Parathyroid adenoma (tissue), 2 donors: ENCODE measurements around the gene SUV39H2.

Experiments
- H2AFZ ChIP-seq: fragments of 300-600 bp; sonication (generic); one replicate; pipeline ENCODE4 v1.7.0; 2017; ENCODE audit warnings: antibody characterized with exemption, mild to moderate bottlenecking
- H3K27ac ChIP-seq: fragments of 300-600 bp; sonication (generic); one replicate; pipeline ENCODE4 v1.7.0; 2017
- H3K27me3 ChIP-seq: fragments of 300-600 bp; sonication (generic); one replicate; pipeline ENCODE4 v1.7.0; 2017; ENCODE audit warnings: low read length; ENCODE audit not compliant: control insufficient read depth, insufficient read depth
- H3K36me3 ChIP-seq: fragments of 300-600 bp; sonication (generic); one replicate; pipeline ENCODE4 v1.7.0; 2017; ENCODE audit warnings: low read length; ENCODE audit not compliant: control insufficient read depth, insufficient read depth
- H3K4me1 ChIP-seq: fragments of 300-600 bp; sonication (generic); one replicate; pipeline ENCODE4 v1.7.0; 2017; ENCODE audit warnings: control low read depth
- H3K4me2 ChIP-seq: fragments of 300-600 bp; sonication (generic); one replicate; pipeline ENCODE4 v1.7.0; 2017; ENCODE audit warnings: low read length
- H3K4me3 ChIP-seq: fragments of 300-600 bp; sonication (generic); one replicate; pipeline ENCODE4 v1.7.0; 2017; ENCODE audit warnings: low read depth, low read length
- H3K79me2 ChIP-seq: fragments of 300-600 bp; sonication (generic); one replicate; pipeline ENCODE4 v1.7.0; 2017; ENCODE audit warnings: control low read depth
- H3K9ac ChIP-seq: fragments of 300-600 bp; sonication (generic); one replicate; pipeline ENCODE4 v1.7.0; 2017; ENCODE audit warnings: mild to moderate bottlenecking
- H3K9me3 ChIP-seq: fragments of 300-600 bp; sonication (generic); one replicate; pipeline ENCODE4 v1.7.0; 2017; ENCODE audit warnings: low read length; ENCODE audit not compliant: control insufficient read depth
- CTCF ChIP-seq: fragments of 300-600 bp; sonication (generic); IDR thresholded peaks from one replicate; pipeline ENCODE4 v1.7.0; 2017; ENCODE audit warnings: antibody characterized with exemption, mild to moderate bottlenecking
- donor health status: primary hyperparathyroidism.

The SUV39H2 gene

GRCh38 chr10:14837757-14838581, 40.7 kb upstream of the SUV39H2 start, which contains the start of the genes CDNF, HSPA14 and MSANTD7:
CDNF (minus strand) TSS chr10:14838037; CDS start chr10:14837946, 91 bp downstream.
HSPA14 (plus strand) TSS chr10:14838306; CDS start chr10:14838403, 97 bp downstream.
MSANTD7 (plus strand) TSS chr10:14838306; CDS start chr10:14842285, 3,979 bp downstream.
- Histone ChIP-seq H3K27ac (peak within 1 kb of the TSS; percentile 96), H3K4me1 (peaks cover 15% of the 10 kb centered on the region), H2AFZ (peak within 1 kb of the TSS; percentile 96), H3K4me3 (peak within 1 kb of the TSS; percentile 72), H3K36me3 (no peaks in the 10 kb centered on the region), H3K27me3 (no peaks in the 10 kb centered on the region), H3K9me3 (no peaks in the 10 kb centered on the region), H3K4me2 (peak within 1 kb of the TSS; percentile 86), H3K79me2 (peaks cover 13% of the 10 kb centered on the region), H3K9ac (peak within 1 kb of the TSS; percentile 84)
- no peak for TF ChIP-seq CTCF

GRCh38 chr10:14838582-14839304, 39.9 kb upstream of the SUV39H2 start:
- Histone ChIP-seq H3K36me3 (no peaks in the 10 kb centered on the region), H3K4me2 (peak overlapping the region; percentile 86), H3K27ac (peak overlapping the region; percentile 96), H3K4me1 (peaks cover 15% of the 10 kb centered on the region), H3K27me3 (no peaks in the 10 kb centered on the region), H3K4me3 (peak overlapping the region; percentile 72), H3K9ac (peak overlapping the region; percentile 84), H3K9me3 (no peaks in the 10 kb centered on the region), H2AFZ (peak overlapping the region; percentile 96), H3K79me2 (peaks cover 13% of the 10 kb centered on the region)
- no peak for TF ChIP-seq CTCF

- peaks cover 13% of the 10 kb centered on the region for H3K79me2 ChIP-seq
- no peak overlapping the region for H3K9ac ChIP-seq
- peaks cover 14% of the 10 kb centered on the region for H3K4me1 ChIP-seq
- peak overlapping the region; percentile 86 for H3K4me2 ChIP-seq
- TF ChIP-seq CTCF, result no peak
- H2AFZ ChIP-seq, result no peak overlapping the region
- H3K4me3 ChIP-seq, result peak overlapping the region; percentile 72
- H3K27me3 ChIP-seq, result no peaks in the 10 kb centered on the region
- no peak overlapping the region for H3K27ac ChIP-seq
- no peaks in the 10 kb centered on the region for H3K36me3 ChIP-seq
- H3K9me3 ChIP-seq, result no peaks in the 10 kb centered on the region
Observed at GRCh38 chr10:14839305-14839695, 39.4 kb upstream of the SUV39H2 start.

DNA sequence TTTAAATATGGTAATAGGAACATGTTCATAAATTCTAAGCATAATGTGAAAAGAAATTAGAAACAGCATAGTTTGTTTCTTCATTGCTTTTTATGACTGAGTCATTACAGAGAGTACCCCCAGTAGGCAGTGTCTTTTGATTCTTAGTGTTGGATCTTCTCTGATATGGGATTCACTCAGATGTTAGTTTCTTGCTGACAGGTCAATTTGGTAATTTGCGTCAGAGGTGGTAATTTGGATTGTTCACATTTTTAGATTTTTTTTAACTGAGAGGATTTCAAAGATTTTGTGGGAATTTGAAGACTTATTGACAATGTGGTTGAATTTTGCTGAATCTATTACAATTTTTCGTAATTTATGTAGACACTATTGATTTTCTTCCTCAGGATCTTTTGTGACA, 38.5 kb upstream of the SUV39H2 start:
- Histone ChIP-seq H3K27me3 (no peaks in the 10 kb centered on the region), H3K4me3 (no peak overlapping the region), H3K79me2 (peaks cover 13% of the 10 kb centered on the region), H3K9me3 (no peaks in the 10 kb centered on the region), H3K36me3 (no peaks in the 10 kb centered on the region), H3K4me1 (peaks cover 8% of the 10 kb centered on the region), H3K4me2 (no peak overlapping the region), H3K27ac (no peak overlapping the region), H3K9ac (no peak overlapping the region), H2AFZ (no peak overlapping the region)
- no peak for TF ChIP-seq CTCF
